ENCODE results near the gene ENOX1.

The ENOX1 gene

GRCh38 chr13:43797159-43797558 lies 10.4 kb upstream of the ENOX1 start:
- Histone ChIP-seq H3K9me3 (ENCODE audit: insufficient read depth, low read depth, low read length) (no peaks in the 10 kb centered on the region), H2AK5ac (ENCODE audit: low read length) (no peak overlapping the region), H2AFZ (ENCODE audit: insufficient read depth, low read length, poor library complexity) (no peak overlapping the region), H3K23ac (ENCODE audit: low read length) (no peak overlapping the region), H3K9ac (ENCODE audit: low read length) (no peak overlapping the region), H3K79me2 (ENCODE audit: control insufficient read depth, insufficient read depth, low read length, poor library complexity) (no peaks in the 10 kb centered on the region), H3K4ac (ENCODE audit: low read depth, low read length) (no peak overlapping the region), H3K27me3 (ENCODE audit: insufficient read depth, low read length) (no peaks in the 10 kb centered on the region), H2BK120ac (ENCODE audit: insufficient read depth, low read length, poor library complexity) (no peak overlapping the region), H3K14ac (ENCODE audit: low read length) (no peak overlapping the region), H4K12ac (ENCODE audit: low read depth, low read length) (no peak overlapping the region), H2BK5ac (ENCODE audit: low read depth, low read length, poor library complexity) (no peak overlapping the region), H3K4me2 (ENCODE audit: low read length) (no peak overlapping the region), H3K18ac (ENCODE audit: low read length) (no peak overlapping the region), H3K36me3 (ENCODE audit: control insufficient read depth in 1 of 2, insufficient read depth in 2 of 2, low read length in 2 of 2) (no peaks in the 10 kb centered on the region), H4K8ac (ENCODE audit: low read depth, low read length) (no peak overlapping the region), H4K91ac (ENCODE audit: low read depth, low read length) (no peak overlapping the region), H3K27ac (ENCODE audit: low read depth, low read length) (no peak overlapping the region), H3K79me1 (ENCODE audit: low read length) (no peaks in the 10 kb centered on the region), H2BK12ac (ENCODE audit: low read length) (no peak overlapping the region), H3K4me1 (ENCODE audit: control insufficient read depth in 1 of 2, insufficient read depth in 2 of 2, low read length in 2 of 2) (no peaks in the 10 kb centered on the region), H3K4me3 (ENCODE audit: low read depth, low read length) (no peak overlapping the region)
- WGBS (ENCODE audit: extremely low coverage, insufficient coverage, insufficient read length), result no CpG with 5 or more reads among the region's 1 CpG
- no peak for DNase-seq

GRCh38 chr13:43794416-43794815 lies 7.6 kb upstream of the ENOX1 start:
- Histone ChIP-seq H3K4me1 (ENCODE audit: control insufficient read depth in 1 of 2, insufficient read depth in 2 of 2, low read length in 2 of 2) (no peaks in the 10 kb centered on the region), H3K9ac (ENCODE audit: low read length) (no peak overlapping the region), H3K79me1 (ENCODE audit: low read length) (no peaks in the 10 kb centered on the region), H4K12ac (ENCODE audit: low read depth, low read length) (no peak overlapping the region), H3K27ac (ENCODE audit: low read depth, low read length) (no peak overlapping the region), H3K9me3 (ENCODE audit: insufficient read depth, low read depth, low read length) (no peaks in the 10 kb centered on the region), H3K14ac (ENCODE audit: low read length) (no peak overlapping the region), H3K23ac (ENCODE audit: low read length) (no peak overlapping the region), H3K27me3 (ENCODE audit: insufficient read depth, low read length) (no peaks in the 10 kb centered on the region), H3K36me3 (ENCODE audit: control insufficient read depth in 1 of 2, insufficient read depth in 2 of 2, low read length in 2 of 2) (no peaks in the 10 kb centered on the region), H2AK5ac (ENCODE audit: low read length) (no peak overlapping the region), H2BK120ac (ENCODE audit: insufficient read depth, low read length, poor library complexity) (no peak overlapping the region), H2BK12ac (ENCODE audit: low read length) (no peak overlapping the region), H4K91ac (ENCODE audit: low read depth, low read length) (no peak overlapping the region), H3K4me3 (ENCODE audit: low read depth, low read length) (no peak overlapping the region), H3K4ac (ENCODE audit: low read depth, low read length) (no peak overlapping the region), H3K18ac (ENCODE audit: low read length) (no peak overlapping the region), H2BK5ac (ENCODE audit: low read depth, low read length, poor library complexity) (no peak overlapping the region), H3K79me2 (ENCODE audit: control insufficient read depth, insufficient read depth, low read length, poor library complexity) (no peaks in the 10 kb centered on the region), H3K4me2 (ENCODE audit: low read length) (no peak overlapping the region), H2AFZ (ENCODE audit: insufficient read depth, low read length, poor library complexity) (no peak overlapping the region), H4K8ac (ENCODE audit: low read depth, low read length) (no peak overlapping the region)
- no peak for DNase-seq

- H3K36me3 ChIP-seq (ENCODE audit: control insufficient read depth in 1 of 2, insufficient read depth in 2 of 2, low read length in 2 of 2), result no peaks in the 10 kb centered on the region
- no peak overlapping the region for H2AK5ac ChIP-seq (ENCODE audit: low read length)
- no peak overlapping the region for H2AFZ ChIP-seq (ENCODE audit: insufficient read depth, low read length, poor library complexity)
- no peak overlapping the region for H3K4me3 ChIP-seq (ENCODE audit: low read depth, low read length)
- no peak overlapping the region for H2BK120ac ChIP-seq (ENCODE audit: insufficient read depth, low read length, poor library complexity)
- H2BK12ac ChIP-seq (ENCODE audit: low read length), result no peak overlapping the region
- H3K14ac ChIP-seq (ENCODE audit: low read length), result no peak overlapping the region
- H3K27ac ChIP-seq (ENCODE audit: low read depth, low read length), result no peak overlapping the region
- H3K4me2 ChIP-seq (ENCODE audit: low read length), result no peak overlapping the region
- no peak overlapping the region for H4K8ac ChIP-seq (ENCODE audit: low read depth, low read length)
- H3K4me1 ChIP-seq (ENCODE audit: control insufficient read depth in 1 of 2, insufficient read depth in 2 of 2, low read length in 2 of 2), result peaks cover 3% of the 10 kb centered on the region in 2 experiments
- DNase-seq, result no peak
- no peak overlapping the region for H4K91ac ChIP-seq (ENCODE audit: low read depth, low read length)
- no peak overlapping the region for H3K4ac ChIP-seq (ENCODE audit: low read depth, low read length)
- H3K23ac ChIP-seq (ENCODE audit: low read length), result no peak overlapping the region
- H4K12ac ChIP-seq (ENCODE audit: low read depth, low read length), result no peak overlapping the region
- no peaks in the 10 kb centered on the region for H3K79me2 ChIP-seq (ENCODE audit: control insufficient read depth, insufficient read depth, low read length, poor library complexity)
- no peaks in the 10 kb centered on the region for H3K9me3 ChIP-seq (ENCODE audit: insufficient read depth, low read depth, low read length)
- H3K18ac ChIP-seq (ENCODE audit: low read length), result no peak overlapping the region
- no CpG with 5 or more reads among the region's 3 CpGs for WGBS (ENCODE audit: extremely low coverage, insufficient coverage, insufficient read length)
- H3K27me3 ChIP-seq (ENCODE audit: insufficient read depth, low read length), result no peaks in the 10 kb centered on the region
- H2BK5ac ChIP-seq (ENCODE audit: low read depth, low read length, poor library complexity), result no peak overlapping the region
- no peak overlapping the region for H3K9ac ChIP-seq (ENCODE audit: low read length)
- no peaks in the 10 kb centered on the region for H3K79me1 ChIP-seq (ENCODE audit: low read length)
Measured at GRCh38 chr13:43792076-43792881, 5.5 kb upstream of the ENOX1 start.

- Histone ChIP-seq H2BK120ac (ENCODE audit: insufficient read depth, low read length, poor library complexity) (no peak overlapping the region), H3K18ac (ENCODE audit: low read length) (no peak overlapping the region), H3K23ac (ENCODE audit: low read length) (no peak overlapping the region), H3K27me3 (ENCODE audit: insufficient read depth, low read length) (peaks cover 10% of the 10 kb centered on the region), H3K4me2 (ENCODE audit: low read length) (no peak overlapping the region), H3K36me3 (ENCODE audit: control insufficient read depth in 1 of 2, insufficient read depth in 2 of 2, low read length in 2 of 2) (no peaks in the 10 kb centered on the region), H4K12ac (ENCODE audit: low read depth, low read length) (no peak overlapping the region), H3K4ac (ENCODE audit: low read depth, low read length) (no peak overlapping the region), H3K14ac (ENCODE audit: low read length) (no peak overlapping the region), H3K27ac (ENCODE audit: low read depth, low read length) (no peak overlapping the region), H4K91ac (ENCODE audit: low read depth, low read length) (no peak overlapping the region), H2BK5ac (ENCODE audit: low read depth, low read length, poor library complexity) (no peak overlapping the region), H3K79me2 (ENCODE audit: control insufficient read depth, insufficient read depth, low read length, poor library complexity) (no peaks in the 10 kb centered on the region), H3K9ac (ENCODE audit: low read length) (no peak overlapping the region), H3K4me1 (ENCODE audit: control insufficient read depth in 1 of 2, insufficient read depth in 2 of 2, low read length in 2 of 2) (peaks cover 8 to 14% of the 10 kb centered on the region in 2 experiments), H2AK5ac (ENCODE audit: low read length) (no peak overlapping the region), H3K9me3 (ENCODE audit: insufficient read depth, low read depth, low read length) (peaks cover 3% of the 10 kb centered on the region), H2AFZ (ENCODE audit: insufficient read depth, low read length, poor library complexity) (no peak overlapping the region), H4K8ac (ENCODE audit: low read depth, low read length) (no peak overlapping the region), H3K79me1 (ENCODE audit: low read length) (no peaks in the 10 kb centered on the region), H3K4me3 (ENCODE audit: low read depth, low read length) (no peak overlapping the region), H2BK12ac (ENCODE audit: low read length) (no peak overlapping the region)
- DNase-seq, result peak in 1 of 2 donors; percentile 17
- WGBS (ENCODE audit: extremely low coverage, insufficient coverage, insufficient read length), result no CpG with 5 or more reads among the region's 2 CpGs
Measured at GRCh38 chr13:43787997-43788396, 1.2 kb upstream of the ENOX1 start.
